HCT116 (cell line): ENCODE measurements around the gene RSPH9. TPM values are rescaled to one million over a fixed set of nuclear protein-coding genes. Genes with fewer than 3 reads are reported as not detected.

Experiments
- ATAC-seq: fragments of 200-7000 bp; cut with Tn5 transposase; 2 replicates; pipeline ENCODE4 v1.9.1; 2020; ENCODE audit warnings: mild to moderate bottlenecking, moderate library complexity
- BruUV-seq: library from RNA; stranded (reverse); fragments of 400-500 nt; replicated peaks from 2 replicates; lab custom pipeline; 2021; lab: Mats Ljungman, UMichigan
- CTCF ChIA-PET: fragments of 300-600 bp; sonication (Branson Sonifier 250); formaldehyde crosslinking; loops from one replicate; lab custom pipeline; 2021; ENCODE audit warnings: antibody characterized with exemption; lab: Charles Lee
- POLR2A ChIA-PET: fragments of 300-600, 350-600 bp; sonication (Branson Sonifier 250); formaldehyde crosslinking; loops from one replicate; lab custom pipeline; 2021; ENCODE audit warnings: antibody characterized with exemption; lab: Charles Lee
- RAD21 ChIA-PET, 2 experiments: fragments of 300-600 bp; sonication (Branson Sonifier 250); formaldehyde crosslinking; loops; one replicate each; lab custom pipeline; 2023; ENCODE audit warnings: low total read pairs in 2 of 2; ENCODE audit not compliant: uncharacterized antibody in 2 of 2, unreplicated experiment in 2 of 2, low non-redundant PET in 1 of 2; lab: Charles Lee
- DNase-seq: peaks from one replicate; pipeline ENCODE4 v3.0.0-alpha.2; 2010; ENCODE audit warnings: low read depth, low spot score
- H2AFZ ChIP-seq: fragments of 200-600 bp; shearing (Covaris generic), sonication (generic); 2 replicates; pipeline ENCODE4 v1.6.1; 2017; ENCODE audit warnings: low read depth, mixed run types, mixed read lengths, antibody characterized with exemption, low read length; ENCODE audit not compliant: poor library complexity, severe bottlenecking
- H3K27ac ChIP-seq: 2 replicates; pipeline ENCODE4 v1.5.1; 2012; ENCODE audit warnings: low read depth, low read length
- H3K27me3 ChIP-seq: fragments of 200-600 bp; sonication (generic); 2 replicates; pipeline ENCODE4 v1.6.1; 2016; ENCODE audit warnings: mixed run types, low read length, mixed read lengths; ENCODE audit not compliant: insufficient read depth
- H3K36me3 ChIP-seq, 2 experiments: fragments of 200-500 bp in 1 of 2; fragments of 200-600 bp in 1 of 2; sonication (Bioruptor generic) in 1 of 2; sonication (generic) in 1 of 2; 2 replicates each; pipeline versions ENCODE4 v1.5.1 to v1.6.1; 2014 to 2016; ENCODE audit warnings: low read length in 2 of 2, inconsistent platforms in 1 of 2, mixed read lengths in 1 of 2, mixed run types in 1 of 2; ENCODE audit not compliant: insufficient read depth in 2 of 2, control insufficient read depth in 1 of 2
- H3K4me1 ChIP-seq, 2 experiments: fragments of 200-600 bp in 1 of 2; sonication (generic) in 1 of 2; 2 replicates each; pipeline versions ENCODE4 v1.5.1 to v1.6.1; 2012 to 2017; ENCODE audit warnings: low read length in 2 of 2, inconsistent platforms in 1 of 2, mild to moderate bottlenecking in 1 of 2, mixed read lengths in 1 of 2, mixed run types in 1 of 2, moderate library complexity in 1 of 2; ENCODE audit not compliant: insufficient read depth in 2 of 2, control insufficient read depth in 1 of 2
- H3K4me2 ChIP-seq: fragments of 200-600 bp; sonication (generic); 2 replicates; pipeline ENCODE4 v1.6.1; 2017; ENCODE audit warnings: mixed run types, low read length, mixed read lengths
- H3K4me3 ChIP-seq, 2 experiments: fragments of 200-600 bp in 1 of 2; sonication (generic) in 1 of 2; replicated peaks in 1 of 2; 2 replicates each; pipeline ENCODE4 v1.5.1; 2011 to 2016; ENCODE audit warnings: low read length in 2 of 2, control low read depth in 1 of 2, low read depth in 1 of 2, mild to moderate bottlenecking in 1 of 2, mixed read lengths in 1 of 2, mixed run types in 1 of 2
- H3K79me2 ChIP-seq: fragments of 200-600 bp; sonication (generic); 2 replicates; pipeline ENCODE4 v1.6.1; 2017; ENCODE audit warnings: mild to moderate bottlenecking, mixed run types, low read length, moderate library complexity, mixed read lengths; ENCODE audit not compliant: insufficient read depth
- H3K9ac ChIP-seq: fragments of 200-600 bp; sonication (generic); 2 replicates; pipeline ENCODE4 v1.6.1; 2016; ENCODE audit warnings: low read length, mixed read lengths
- H3K9me2 ChIP-seq: fragments of 200-600 bp; sonication (generic), shearing (Covaris generic); 2 replicates; pipeline ENCODE4 v1.6.1; 2017; ENCODE audit warnings: mixed run types, mild to moderate bottlenecking, moderate library complexity; ENCODE audit not compliant: insufficient read depth
- H3K9me3 ChIP-seq, 2 experiments: fragments of 200-500 bp in 1 of 2; fragments of 200-600 bp in 1 of 2; sonication (Bioruptor generic) in 1 of 2; sonication (generic) in 1 of 2; 2 replicates each; pipeline ENCODE4 v1.6.1; 2014 to 2017; ENCODE audit warnings: low read length in 2 of 2, mixed read lengths in 2 of 2, inconsistent platforms in 1 of 2, low read depth in 1 of 2, mild to moderate bottlenecking in 1 of 2, mixed run types in 1 of 2, moderate library complexity in 1 of 2; ENCODE audit not compliant: control insufficient read depth in 1 of 2, insufficient read depth in 1 of 2
- H4K20me1 ChIP-seq: fragments of 200-600 bp; sonication (generic), shearing (Covaris generic); 2 replicates; pipeline ENCODE4 v1.6.1; 2017; ENCODE audit warnings: mixed run types, mild to moderate bottlenecking, moderate library complexity; ENCODE audit not compliant: insufficient read depth
- CBX3 ChIP-seq: IDR thresholded peaks from 2 replicates; pipeline ENCODE4 v1.6.1; 2012; ENCODE audit warnings: low read depth
- CEBPB ChIP-seq: IDR thresholded peaks from 2 replicates; pipeline ENCODE4 v1.6.1; 2012; ENCODE audit warnings: low read depth
- CTCF ChIP-seq, 3 experiments: fragments of 200-600 bp in 1 of 3; sonication (generic) in 1 of 3; IDR thresholded peaks in 2 of 3; conservative IDR thresholded peaks in 1 of 3; 2 replicates each; pipeline ENCODE4 v1.5.1; 2012 to 2017; ENCODE audit warnings: low read depth in 2 of 3, low read length in 2 of 3, antibody characterized with exemption in 1 of 3, borderline replicate concordance in 1 of 3, control low read depth in 1 of 3, mild to moderate bottlenecking in 1 of 3, mixed read lengths in 1 of 3, mixed run types in 1 of 3, moderate library complexity in 1 of 3; ENCODE audit not compliant: insufficient read depth in 1 of 3
- EZH2phosphoT487 ChIP-seq: fragments of 200-600 bp; IDR thresholded peaks from 2 replicates; pipeline ENCODE4 v1.6.1; 2018; ENCODE audit warnings: antibody characterized with exemption, borderline replicate concordance
- JUND ChIP-seq: IDR thresholded peaks from 2 replicates; pipeline ENCODE4 v1.6.1; 2012
- MAX ChIP-seq: IDR thresholded peaks from 2 replicates; pipeline ENCODE4 v1.6.1; 2012
- POLR2A ChIP-seq: IDR thresholded peaks from 2 replicates; pipeline ENCODE4 v1.7.0; 2011; ENCODE audit warnings: borderline replicate concordance; ENCODE audit not compliant: insufficient read depth, insufficient read length; ENCODE audit errors: extremely low read depth
- RAD21 ChIP-seq: IDR thresholded peaks from 2 replicates; pipeline ENCODE4 v1.6.1; 2012; ENCODE audit warnings: low read depth, mild to moderate bottlenecking
- SRF ChIP-seq: IDR thresholded peaks from 2 replicates; pipeline ENCODE4 v1.6.1; 2012; ENCODE audit warnings: low read depth
- TCF7L2 ChIP-seq: IDR thresholded peaks from 2 replicates; pipeline ENCODE4 v1.7.0; 2011; ENCODE audit warnings: borderline replicate concordance, inconsistent platforms; ENCODE audit not compliant: insufficient read depth, insufficient read length; ENCODE audit errors: extremely low read depth
- YY1 ChIP-seq: IDR thresholded peaks from 2 replicates; pipeline ENCODE4 v1.6.1; 2011; ENCODE audit warnings: low read length, low read depth, moderate library complexity, mild to moderate bottlenecking; ENCODE audit not compliant: insufficient replicate concordance; ENCODE audit errors: extremely low read depth
- ZBTB33 ChIP-seq: IDR thresholded peaks from 2 replicates; pipeline ENCODE4 v1.6.1; 2011; ENCODE audit warnings: mild to moderate bottlenecking, low read length, moderate library complexity; ENCODE audit not compliant: insufficient replicate concordance; ENCODE audit errors: extremely low read depth
- ZNF274 ChIP-seq: fragments of 200-500 bp; sonication (Bioruptor generic); IDR thresholded peaks from 2 replicates; pipeline ENCODE4 v1.6.1; 2014; ENCODE audit warnings: mild to moderate bottlenecking, low read depth, low read length, inconsistent platforms
- intact Hi-C: fragments of 100-400 bp; cut with micrococcal nuclease; formaldehyde crosslinking; loops from 2 replicates; pipeline ENCODE4 v1.10.0; 2022
- total RNA-seq: library from RNA; stranded (reverse); gene quantifications from one replicate; pipeline ENCODE4 v1.2.1, GENCODE V29; 2021; ENCODE audit not compliant: unreplicated experiment

Gene RSPH9
- total RNA-seq, 1 experiment from 2014 or later = not detected

GRCh38 chr6:43718387-43719105 is 73.7 kb downstream of the RSPH9 start:
- RAD21 ChIA-PET = no interaction called here
- no peak overlapping the region for H3K4me2 ChIP-seq
- POLR2A ChIA-PET = no interaction called here
- CTCF ChIA-PET = interaction anchor here (1.0 kb wide), 1 partner anchor 51 kb away, joined by 4 read pairs; no protein-coding TSS in a partner anchor
- H2AFZ ChIP-seq = no peak overlapping the region
- H3K9me2 ChIP-seq = no peaks in the 10 kb centered on the region
- H3K27me3 ChIP-seq = 0 out of 2 replicates have a peak, but pooled peaks cover 4% of the 10 kb centered on the region
- ATAC-seq = no peak
- no peak overlapping the region for H3K4me3 ChIP-seq
- no peak overlapping the region for H3K9ac ChIP-seq
- DNase-seq = no peak
- no TSS peak for BruUV-seq
- intact Hi-C loops = no loop called here
- H3K79me2 ChIP-seq = no peaks in the 10 kb centered on the region
- TF ChIP-seq TCF7L2 = no peak
- no peak for TF ChIP-seq CBX3
- no peak for TF ChIP-seq EZH2phosphoT487
- no peak for TF ChIP-seq YY1
- TF ChIP-seq RAD21 = no peak
- TF ChIP-seq MAX = no peak
- TF ChIP-seq SRF = no peak
- TF ChIP-seq JUND = no peak
- no peak overlapping the region for H3K27ac ChIP-seq
- peaks cover 1 to 5% of the 10 kb centered on the region in 2 experiments; a peak in 3 of 4 replicates for H3K4me1 ChIP-seq
- no peaks in the 10 kb centered on the region for H4K20me1 ChIP-seq
- H3K9me3 ChIP-seq = no peaks in the 10 kb centered on the region
- no peaks in the 10 kb centered on the region for H3K36me3 ChIP-seq

GRCh38 chr6:43719511-43719910 is 74.7 kb downstream of the RSPH9 start:
- Histone ChIP-seq H3K27me3 (no peaks in the 10 kb centered on the region), H3K4me2 (no peak overlapping the region), H3K79me2 (no peaks in the 10 kb centered on the region), H3K27ac (no peak overlapping the region), H3K4me1 (peaks cover 11 to 14% of the 10 kb centered on the region in 2 experiments), H3K4me3 (no peak overlapping the region), H3K9me2 (no peaks in the 10 kb centered on the region), H4K20me1 (no peaks in the 10 kb centered on the region), H3K9ac (no peak overlapping the region), H3K36me3 (no peaks in the 10 kb centered on the region), H2AFZ (no peak overlapping the region), H3K9me3 (no peaks in the 10 kb centered on the region)
- intact Hi-C loops = no loop called here
- no TSS peak for BruUV-seq
- no peak for TF ChIP-seq JUND
- TF ChIP-seq CTCF (IDR thresholded peaks at IDR 0.05 in 2 of 3, conservative IDR thresholded peaks at IDR 0.05 in 1 of 3; ENCODE audit: borderline replicate concordance in 1 of 3, insufficient read depth in 1 of 3, low read depth in 2 of 3, low read length in 2 of 3) = no peak
- TF ChIP-seq CEBPB = no peak
- TF ChIP-seq POLR2A = no peak
- no peak for TF ChIP-seq EZH2phosphoT487
- no peak for TF ChIP-seq CBX3
- no peak for TF ChIP-seq ZNF274
- TF ChIP-seq ZBTB33 = no peak
- no peak for TF ChIP-seq RAD21
- RAD21 ChIA-PET = no interaction called here
- DNase-seq (no peak), ATAC-seq (no peak)
- CTCF ChIA-PET = no interaction called here
- POLR2A ChIA-PET = no interaction called here
